K562 (cell line): ENCODE measurements around the gene CYSRT1. TPM values are rescaled to one million over a fixed set of nuclear protein-coding genes. Genes with fewer than 3 reads are reported as not detected.

ENCODE experiments used
- ASH1L ChIP-seq: fragments of 450-650 bp; IDR thresholded peaks from 2 replicates; pipeline ENCODE4 v1.6.1; 2018; ENCODE audit warnings: borderline replicate concordance, mild to moderate bottlenecking, low read depth; ENCODE audit not compliant: partially characterized antibody
- BDP1 ChIP-seq: IDR thresholded peaks from 3 replicates; pipeline ENCODE4 v1.6.1; 2011; ENCODE audit not compliant: insufficient read length, insufficient read depth
- ELF1 ChIP-seq: fragments of 200-800 bp; sonication (Bioruptor generic); IDR thresholded peaks from 2 replicates; pipeline ENCODE4 v1.6.1; 2016; ENCODE audit warnings: missing genetic modification characterization, missing compliant biosample characterization
- GATAD2A ChIP-seq: fragments of 450-650 bp; IDR thresholded peaks from 2 replicates; pipeline ENCODE4 v1.6.1; 2017
- IFI16 ChIP-seq: fragments of 250-450 bp; sonication (Bioruptor Pico); IDR thresholded peaks from 2 replicates; pipeline ENCODE4 v2.1.2; 2022; ENCODE audit warnings: mild to moderate bottlenecking, inconsistent platforms
- KLF10 ChIP-seq: fragments of 250-450 bp; sonication (Bioruptor Pico); IDR thresholded peaks from 2 replicates; pipeline ENCODE4 v1.6.1; 2021; ENCODE audit warnings: matching md5 sums
- LCOR ChIP-seq: sonication (generic); formaldehyde crosslinking; IDR thresholded peaks from 2 replicates; pipeline ENCODE4 v1.8.0; 2022; ENCODE audit warnings: mild to moderate bottlenecking, missing genetic modification reagents
- PRPF4 ChIP-seq: fragments of 200-400 bp; formaldehyde crosslinking; IDR thresholded peaks from one replicate; pipeline ENCODE4 v1.6.1; 2017; ENCODE audit warnings: low read length, low read depth, mild to moderate bottlenecking; ENCODE audit not compliant: insufficient read depth, poor library complexity, severe bottlenecking
- RBM17 ChIP-seq: fragments of 200-400 bp; formaldehyde crosslinking; IDR thresholded peaks from 2 replicates; pipeline ENCODE4 v1.6.1; 2017; ENCODE audit warnings: low read depth, mild to moderate bottlenecking, low read length, borderline replicate concordance
- SMAD2 ChIP-seq: fragments of 150-350 bp; IDR thresholded peaks from 2 replicates; pipeline ENCODE4 v1.6.1; 2014; ENCODE audit warnings: low read depth, mild to moderate bottlenecking, low read length
- U2AF1 ChIP-seq: fragments of 200-400 bp; formaldehyde crosslinking; optimal IDR thresholded peaks from 2 replicates; pipeline ENCODE3; 2017; ENCODE audit warnings: mild to moderate bottlenecking, low read depth, low read length, moderate library complexity
- ZNF197 ChIP-seq: fragments of 200-800 bp; sonication (Bioruptor generic); IDR thresholded peaks from 2 replicates; pipeline ENCODE4 v1.6.1; 2016; ENCODE audit warnings: low read depth, missing genetic modification characterization, missing compliant biosample characterization
- ZNF23 ChIP-seq: fragments of 250-450 bp; sonication (Bioruptor Pico); IDR thresholded peaks from 2 replicates; pipeline ENCODE4 v1.4.0; 2020; ENCODE audit warnings: mild to moderate bottlenecking
- ZNF431 ChIP-seq: sonication (generic); formaldehyde crosslinking; IDR thresholded peaks from 2 replicates; pipeline ENCODE4 v1.8.0; 2022; ENCODE audit warnings: mild to moderate bottlenecking, missing genetic modification reagents
- ZNF584 ChIP-seq: fragments of 200-800 bp; sonication (Bioruptor generic); IDR thresholded peaks from 2 replicates; pipeline ENCODE4 v1.6.1; 2016; ENCODE audit warnings: low read depth, mild to moderate bottlenecking, missing genetic modification characterization, missing compliant biosample characterization
- ZNF696 ChIP-seq: fragments of 250-450 bp; sonication (Bioruptor Pico); conservative IDR thresholded peaks from 2 replicates; pipeline ENCODE4 v1.4.0; 2020; ENCODE audit warnings: mild to moderate bottlenecking, moderate library complexity
- ZNF699 ChIP-seq: fragments of 250-450 bp; sonication (Bioruptor Pico); IDR thresholded peaks from 2 replicates; pipeline ENCODE4 v1.8.0; 2021; ENCODE audit warnings: mild to moderate bottlenecking, moderate library complexity; ENCODE audit not compliant: insufficient replicate concordance
- ZSCAN32 ChIP-seq: fragments of 450-650 bp; formaldehyde crosslinking; IDR thresholded peaks from 2 replicates; pipeline ENCODE4 v1.4.0; 2020; ENCODE audit warnings: mild to moderate bottlenecking, moderate library complexity
- polyA plus RNA-seq, 8 experiments: library from polyadenylated mRNA; depleted of rRNA in 4 of 8; stranded (reverse) in 5 of 8; unstranded in 3 of 8; fragments of >200 nt; fragmentation: Nextera tagmentation in 2 of 8; fragmentation: Illumina TruSeq in 1 of 8; extraction: Ambion mirVana in 2 of 8; extraction: Trizol in 1 of 8; gene quantifications; 2 replicates each; pipeline versions ENCODE4 v1.2.1 to v1.2.3, GENCODE V29; 2011 to 2014; ENCODE audit warnings: inconsistent platforms in 1 of 8, missing spikeins in 1 of 8
- total RNA-seq, 7 experiments: library from RNA; depleted of rRNA in 6 of 7; stranded (reverse); fragments of >200 nt in 6 of 7; fragmentation: Illumina TruSeq in 2 of 7; extraction: Trizol in 2 of 7; gene quantifications; 2 replicates each; pipeline versions ENCODE4 v1.2.1 to v1.2.3, GENCODE V29; 2011 to 2021; ENCODE audit warnings: low replicate concordance in 1 of 7
- TF ChIP-seq, protein P1 (sequence below): IDR thresholded peaks from 2 replicates; pipeline ENCODE4 v1.6.1; 2012; ENCODE audit warnings: low read depth, low read length, improper control_type of control experiment, borderline replicate concordance
- TF ChIP-seq, protein P2 (sequence below): fragments of 450-650 bp; IDR thresholded peaks from 2 replicates; pipeline ENCODE4 v1.7.1; 2018; ENCODE audit warnings: mild to moderate bottlenecking, low read depth; ENCODE audit not compliant: partially characterized antibody
- TF ChIP-seq, protein P3 (sequence below), 2 experiments: fragments of 450-650 bp in 1 of 2; IDR thresholded peaks; 2 replicates each; pipeline ENCODE4 v1.6.1; 2011 to 2017; ENCODE audit warnings: low read depth in 2 of 2, antibody characterized with exemption in 1 of 2, borderline replicate concordance in 1 of 2, low read length in 1 of 2, mild to moderate bottlenecking in 1 of 2, mixed read lengths in 1 of 2; ENCODE audit not compliant: control insufficient read depth in 1 of 2

Gene CYSRT1
- total and polyA plus RNA-seq, 9 of the 15 experiments (the other 6 are each of a cell fraction or from before 2014, with no cell fraction given), result 0.04 to 1.4 (median 0.42) TPM; not detected in 3

DNA sequence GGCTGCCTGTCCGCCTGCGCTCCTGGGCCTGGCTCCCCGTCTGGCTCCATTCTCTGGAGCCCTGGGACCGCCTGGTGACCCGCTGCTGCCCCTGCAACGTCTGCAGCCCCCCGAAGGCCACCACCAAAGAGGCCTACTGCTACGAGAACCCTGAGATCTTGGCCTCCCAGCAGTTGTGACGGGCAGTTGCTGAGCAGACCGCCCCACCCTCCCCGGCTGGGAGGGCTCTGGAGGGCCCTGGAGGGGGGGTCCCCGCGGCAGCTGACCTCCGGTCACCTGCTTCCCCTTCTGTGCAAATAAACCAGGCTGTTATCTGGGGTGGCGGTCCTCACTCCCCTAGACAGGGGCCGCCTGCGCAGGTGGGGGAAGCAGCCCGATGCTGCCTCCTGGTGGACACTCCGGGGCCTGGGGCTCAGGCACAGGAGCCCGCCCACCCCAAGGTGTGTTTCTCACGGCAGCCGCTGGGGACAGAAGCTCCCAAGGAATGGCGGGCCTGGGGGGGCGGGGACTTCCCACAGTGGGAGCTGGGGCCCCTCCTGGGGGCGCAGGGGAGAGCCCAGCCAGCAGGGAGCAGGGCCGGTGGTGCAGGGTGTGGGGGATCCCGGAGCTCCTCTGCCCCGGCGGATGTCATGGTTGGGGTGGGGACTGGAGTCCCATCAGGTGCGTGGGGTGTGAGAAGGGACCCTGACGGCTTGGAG is 11.4 kb downstream of the CYSRT1 start (continued):
- no peak for TF ChIP-seq ZNF699
- TF ChIP-seq ZSCAN32 (CRISPR knock-in tag), result no peak
- TF ChIP-seq BDP1, result no peak
- no peak for TF ChIP-seq RBM17
- TF ChIP-seq KLF10 (CRISPR knock-in tag), result no peak
- TF ChIP-seq IFI16, result no peak
- no peak for TF ChIP-seq ZNF696 (CRISPR knock-in tag)
- TF ChIP-seq SMAD2, result no peak
- no peak for TF ChIP-seq ZNF23 (CRISPR knock-in tag)
- TF ChIP-seq ZNF197, result no peak
- TF ChIP-seq, protein P1, sequence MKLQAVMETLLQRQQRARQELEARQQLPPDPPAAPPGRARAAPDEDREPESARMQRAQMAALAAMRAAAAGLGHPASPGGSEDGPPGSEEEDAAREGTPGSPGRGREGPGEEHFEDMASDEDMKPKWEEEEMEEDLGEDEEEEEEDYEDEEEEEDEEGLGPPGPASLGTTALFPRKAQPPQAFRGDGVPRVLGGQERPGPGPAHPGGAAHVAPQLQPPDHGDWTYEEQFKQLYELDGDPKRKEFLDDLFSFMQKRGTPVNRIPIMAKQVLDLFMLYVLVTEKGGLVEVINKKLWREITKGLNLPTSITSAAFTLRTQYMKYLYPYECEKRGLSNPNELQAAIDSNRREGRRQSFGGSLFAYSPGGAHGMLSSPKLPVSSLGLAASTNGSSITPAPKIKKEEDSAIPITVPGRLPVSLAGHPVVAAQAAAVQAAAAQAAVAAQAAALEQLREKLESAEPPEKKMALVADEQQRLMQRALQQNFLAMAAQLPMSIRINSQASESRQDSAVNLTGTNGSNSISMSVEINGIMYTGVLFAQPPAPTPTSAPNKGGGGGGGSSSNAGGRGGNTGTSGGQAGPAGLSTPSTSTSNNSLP, result no peak
- no peak for TF ChIP-seq PRPF4
- no peak for TF ChIP-seq ZNF431
- TF ChIP-seq ZNF584 (CRISPR knock-in tag), result no peak
- TF ChIP-seq, protein P2, sequence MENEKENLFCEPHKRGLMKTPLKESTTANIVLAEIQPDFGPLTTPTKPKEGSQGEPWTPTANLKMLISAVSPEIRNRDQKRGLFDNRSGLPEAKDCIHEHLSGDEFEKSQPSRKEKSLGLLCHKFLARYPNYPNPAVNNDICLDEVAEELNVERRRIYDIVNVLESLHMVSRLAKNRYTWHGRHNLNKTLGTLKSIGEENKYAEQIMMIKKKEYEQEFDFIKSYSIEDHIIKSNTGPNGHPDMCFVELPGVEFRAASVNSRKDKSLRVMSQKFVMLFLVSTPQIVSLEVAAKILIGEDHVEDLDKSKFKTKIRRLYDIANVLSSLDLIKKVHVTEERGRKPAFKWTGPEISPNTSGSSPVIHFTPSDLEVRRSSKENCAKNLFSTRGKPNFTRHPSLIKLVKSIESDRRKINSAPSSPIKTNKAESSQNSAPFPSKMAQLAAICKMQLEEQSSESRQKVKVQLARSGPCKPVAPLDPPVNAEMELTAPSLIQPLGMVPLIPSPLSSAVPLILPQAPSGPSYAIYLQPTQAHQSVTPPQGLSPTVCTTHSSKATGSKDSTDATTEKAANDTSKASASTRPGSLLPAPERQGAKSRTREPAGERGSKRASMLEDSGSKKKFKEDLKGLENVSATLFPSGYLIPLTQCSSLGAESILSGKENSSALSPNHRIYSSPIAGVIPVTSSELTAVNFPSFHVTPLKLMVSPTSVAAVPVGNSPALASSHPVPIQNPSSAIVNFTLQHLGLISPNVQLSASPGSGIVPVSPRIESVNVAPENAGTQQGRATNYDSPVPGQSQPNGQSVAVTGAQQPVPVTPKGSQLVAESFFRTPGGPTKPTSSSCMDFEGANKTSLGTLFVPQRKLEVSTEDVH, result no peak
- no peak for TF ChIP-seq ELF1 (tag)
- peak; percentile 78 for TF ChIP-seq LCOR (CRISPR knock-in tag)
- TF ChIP-seq ASH1L, result no peak
- TF ChIP-seq GATAD2A, result peak; percentile 70; the same call in 1 of the 2 replicates
- TF ChIP-seq, protein P3, sequence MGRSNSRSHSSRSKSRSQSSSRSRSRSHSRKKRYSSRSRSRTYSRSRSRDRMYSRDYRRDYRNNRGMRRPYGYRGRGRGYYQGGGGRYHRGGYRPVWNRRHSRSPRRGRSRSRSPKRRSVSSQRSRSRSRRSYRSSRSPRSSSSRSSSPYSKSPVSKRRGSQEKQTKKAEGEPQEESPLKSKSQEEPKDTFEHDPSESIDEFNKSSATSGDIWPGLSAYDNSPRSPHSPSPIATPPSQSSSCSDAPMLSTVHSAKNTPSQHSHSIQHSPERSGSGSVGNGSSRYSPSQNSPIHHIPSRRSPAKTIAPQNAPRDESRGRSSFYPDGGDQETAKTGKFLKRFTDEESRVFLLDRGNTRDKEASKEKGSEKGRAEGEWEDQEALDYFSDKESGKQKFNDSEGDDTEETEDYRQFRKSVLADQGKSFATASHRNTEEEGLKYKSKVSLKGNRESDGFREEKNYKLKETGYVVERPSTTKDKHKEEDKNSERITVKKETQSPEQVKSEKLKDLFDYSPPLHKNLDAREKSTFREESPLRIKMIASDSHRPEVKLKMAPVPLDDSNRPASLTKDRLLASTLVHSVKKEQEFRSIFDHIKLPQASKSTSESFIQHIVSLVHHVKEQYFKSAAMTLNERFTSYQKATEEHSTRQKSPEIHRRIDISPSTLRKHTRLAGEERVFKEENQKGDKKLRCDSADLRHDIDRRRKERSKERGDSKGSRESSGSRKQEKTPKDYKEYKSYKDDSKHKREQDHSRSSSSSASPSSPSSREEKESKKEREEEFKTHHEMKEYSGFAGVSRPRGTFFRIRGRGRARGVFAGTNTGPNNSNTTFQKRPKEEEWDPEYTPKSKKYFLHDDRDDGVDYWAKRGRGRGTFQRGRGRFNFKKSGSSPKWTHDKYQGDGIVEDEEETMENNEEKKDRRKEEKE (IDR thresholded peaks at IDR 0.05; ENCODE audit: borderline replicate concordance in 1 of 2, control insufficient read depth in 1 of 2, low read depth in 2 of 2, low read length in 1 of 2), result no peak
- TF ChIP-seq U2AF1, result no peak
